NCI-H2227 treated with DMSO at 0.1 percent for 48 hours (cell line): ENCODE data around the gene PCYT2.

ENCODE experiments used
- DNase-seq: peaks from one replicate; lab custom pipeline; 2025; lab: John Stamatoyannopoulos, UW

PCYT2 gene

DNA sequence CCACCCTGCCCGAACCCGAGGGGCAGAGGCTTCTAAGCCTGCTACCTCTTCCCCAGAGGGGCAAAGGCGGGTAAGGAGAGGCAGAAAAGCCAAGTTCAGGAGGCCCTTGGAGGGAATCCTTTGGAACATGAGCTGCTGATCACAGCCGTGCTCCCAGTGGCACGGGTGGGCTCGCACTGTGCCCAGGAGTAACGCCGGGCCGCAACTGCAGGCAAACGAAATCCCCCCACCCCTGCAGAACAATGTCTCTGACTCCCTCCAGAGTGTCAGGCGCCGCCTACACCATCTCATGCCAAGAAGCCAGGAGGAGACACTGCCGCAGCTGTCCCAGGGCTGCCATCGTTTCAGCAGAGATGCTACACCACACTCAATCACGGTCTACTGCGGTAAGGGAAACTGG lies 59.8 kb downstream of the PCYT2 start:
- DNase-seq, result no peak
